Neural cell (in vitro differentiated cells): ENCODE data around the gene LEPR. TPM values are rescaled to one million over a fixed set of nuclear protein-coding genes. Genes with fewer than 3 reads are reported as not detected.

Experiments
- H2AFZ ChIP-seq: fragments of 200-600, 300-800 bp; sonication (generic), shearing (Covaris generic); 2 replicates; pipeline ENCODE4 v1.6.0; 2014; ENCODE audit warnings: low read depth, mild to moderate bottlenecking, antibody characterized with exemption, low read length, moderate library complexity
- H3F3A ChIP-seq: fragments of 200-600 bp; shearing (Covaris generic); 2 replicates; pipeline ENCODE4 v1.6.1; 2016; ENCODE audit warnings: mild to moderate bottlenecking, moderate library complexity, mixed read lengths, antibody characterized with exemption, low read length; ENCODE audit not compliant: insufficient read depth, poor library complexity, severe bottlenecking
- H3K27ac ChIP-seq: fragments of 200-600, 300-800 bp; sonication (generic), shearing (Covaris generic); 2 replicates; pipeline ENCODE4 v1.5.1; 2014; ENCODE audit warnings: mild to moderate bottlenecking, low read length, moderate library complexity
- H3K27me3 ChIP-seq: fragments of 300-800, 200-600 bp; sonication (generic), shearing (Covaris generic); 2 replicates; pipeline ENCODE4 v1.6.0; 2014; ENCODE audit warnings: mild to moderate bottlenecking, low read depth, low read length, moderate library complexity; ENCODE audit not compliant: insufficient read depth
- H3K36me3 ChIP-seq: fragments of 300-800, 200-600 bp; sonication (generic), shearing (Covaris generic); 2 replicates; pipeline ENCODE4 v1.5.1; 2014; ENCODE audit warnings: mild to moderate bottlenecking, antibody characterized with exemption, low read length, moderate library complexity; ENCODE audit not compliant: insufficient read depth
- H3K4me2 ChIP-seq: fragments of 300-800, 200-600 bp; sonication (generic), shearing (Covaris generic); 2 replicates; pipeline ENCODE4 v1.6.0; 2014; ENCODE audit warnings: mild to moderate bottlenecking, low read length
- H3K4me3 ChIP-seq: fragments of 300-800, 200-600 bp; sonication (generic), shearing (Covaris generic); 2 replicates; pipeline ENCODE4 v1.5.1; 2014; ENCODE audit warnings: mild to moderate bottlenecking, low read length, moderate library complexity
- H3K79me2 ChIP-seq: fragments of 200-600 bp; shearing (Covaris generic); replicated peaks from 2 replicates; pipeline ENCODE4 v1.6.0; 2014; ENCODE audit warnings: mild to moderate bottlenecking, low read length, moderate library complexity; ENCODE audit not compliant: insufficient read depth
- H3K9ac ChIP-seq: fragments of 300-800, 200-600 bp; sonication (generic), shearing (Covaris generic); 2 replicates; pipeline ENCODE4 v1.6.1; 2016; ENCODE audit warnings: mild to moderate bottlenecking, low read length, mixed read lengths
- H3K9me2 ChIP-seq: fragments of 200-600 bp; shearing (Covaris generic); 2 replicates; pipeline ENCODE4 v1.6.1; 2016; ENCODE audit warnings: mild to moderate bottlenecking, low read length, mixed read lengths; ENCODE audit not compliant: insufficient read depth
- H3K9me3 ChIP-seq: fragments of 200-600, 300-800 bp; sonication (generic), shearing (Covaris generic); 2 replicates; pipeline ENCODE4 v1.6.1; 2016; ENCODE audit warnings: mild to moderate bottlenecking, mixed run types, low read length, moderate library complexity, mixed read lengths
- H4K20me1 ChIP-seq: fragments of 200-600 bp; shearing (Covaris generic); 2 replicates; pipeline ENCODE4 v1.6.1; 2016; ENCODE audit warnings: mild to moderate bottlenecking, mixed run types; ENCODE audit not compliant: insufficient read depth
- EP300 ChIP-seq: fragments of 450-650 bp; conservative IDR thresholded peaks from 2 replicates; pipeline ENCODE4 v1.6.1; 2014; ENCODE audit warnings: antibody characterized with exemption, mild to moderate bottlenecking, moderate library complexity; ENCODE audit not compliant: poor library complexity, severe bottlenecking
- EZH2 ChIP-seq: fragments of 200-600, 300-800 bp; shearing (Covaris generic), sonication (generic); IDR thresholded peaks from 2 replicates; pipeline ENCODE4 v1.6.1; 2014; ENCODE audit warnings: antibody characterized with exemption, low read length, borderline replicate concordance, mild to moderate bottlenecking; ENCODE audit not compliant: insufficient read depth, poor library complexity, severe bottlenecking
- MXI1 ChIP-seq: fragments of 450-650 bp; conservative IDR thresholded peaks from 2 replicates; pipeline ENCODE4 v1.6.1; 2014; ENCODE audit warnings: antibody characterized with exemption, mild to moderate bottlenecking; ENCODE audit not compliant: poor library complexity, severe bottlenecking
- POLR2AphosphoS5 ChIP-seq: IDR thresholded peaks from 2 replicates; pipeline ENCODE4 v1.6.1; 2012
- RAD21 ChIP-seq: fragments of 450-650 bp; conservative IDR thresholded peaks from 2 replicates; pipeline ENCODE4 v1.6.1; 2014; ENCODE audit warnings: antibody characterized with exemption, mild to moderate bottlenecking, moderate library complexity
- SMC3 ChIP-seq: fragments of 450-650 bp; conservative IDR thresholded peaks from 2 replicates; pipeline ENCODE4 v1.6.1; 2014; ENCODE audit warnings: antibody characterized with exemption, mild to moderate bottlenecking, moderate library complexity; ENCODE audit not compliant: poor library complexity
- TAF1 ChIP-seq: IDR thresholded peaks from 2 replicates; pipeline ENCODE4 v1.6.1; 2012; ENCODE audit warnings: low read depth
- polyA plus RNA-seq: library from polyadenylated mRNA; depleted of rRNA; stranded (reverse); fragments of >200 nt; gene quantifications from 2 replicates; pipeline ENCODE4 v1.2.3, GENCODE V29; 2014
- TF ChIP-seq, protein P1 (sequence below): fragments of 450-650 bp; IDR thresholded peaks from 2 replicates; pipeline ENCODE4 v1.5.1; 2014; ENCODE audit warnings: antibody characterized with exemption, mild to moderate bottlenecking, moderate library complexity; ENCODE audit not compliant: poor library complexity, severe bottlenecking
- TF ChIP-seq, protein P2 (sequence below): IDR thresholded peaks from 2 replicates; pipeline ENCODE4 v1.6.1; 2012; ENCODE audit warnings: borderline replicate concordance

The LEPR gene
- polyA plus RNA-seq, 1 donor from 2014 or later: 4.0 TPM

DNA sequence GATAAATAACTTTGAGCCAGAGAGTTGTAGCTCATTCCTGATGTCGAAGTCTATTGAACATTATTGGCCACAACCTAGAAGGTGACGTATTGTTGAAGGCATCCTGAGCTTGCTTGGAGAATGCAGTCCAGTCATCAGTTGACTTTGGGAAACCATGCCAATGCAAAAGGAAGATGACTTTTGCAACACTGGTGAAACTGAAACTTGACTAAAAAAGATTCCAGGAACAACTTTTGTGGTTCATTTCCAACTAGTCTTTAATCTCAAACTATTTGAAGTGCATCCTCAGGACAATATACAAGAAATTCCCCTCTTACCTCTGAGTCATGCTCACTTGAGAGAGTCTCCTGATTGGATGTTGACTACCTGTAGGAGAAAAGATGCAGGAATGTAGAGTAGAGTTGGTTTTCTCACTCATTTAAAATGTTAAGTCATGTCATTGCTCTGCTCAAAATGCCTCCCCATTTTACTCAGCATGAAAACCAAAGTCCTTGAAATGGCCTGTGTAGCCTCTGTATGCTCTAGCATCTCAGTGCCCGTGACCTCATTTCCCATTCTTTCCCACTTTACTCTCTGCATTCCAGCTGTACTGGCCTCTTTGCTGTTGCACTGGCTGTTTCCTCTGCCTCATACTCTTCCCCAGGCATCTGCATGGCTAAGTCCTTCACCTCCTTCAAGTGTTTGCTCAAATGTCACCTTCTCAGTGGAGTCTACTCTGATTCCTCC, 24.4 kb upstream of the LEPR start:
- Histone ChIP-seq H3F3A (no peaks in the 10 kb centered on the region), H3K4me2 (no peak overlapping the region), H3K36me3 (peaks cover 16% of the 10 kb centered on the region), H3K9me2 (no peaks in the 10 kb centered on the region), H2AFZ (no peak overlapping the region), H3K4me3 (no peak overlapping the region), H3K27me3 (no peaks in the 10 kb centered on the region), H4K20me1 (no peaks in the 10 kb centered on the region), H3K9me3 (no peaks in the 10 kb centered on the region), H3K27ac (no peak overlapping the region), H3K79me2 (no peaks in the 10 kb centered on the region), H3K9ac (no peak overlapping the region)
- TF ChIP-seq MXI1 (no peak), TAF1 (no peak), SMC3 (no peak), RAD21 (no peak), POLR2AphosphoS5 (no peak), EZH2 (no peak), EP300 (no peak)
- TF ChIP-seq, protein P1, sequence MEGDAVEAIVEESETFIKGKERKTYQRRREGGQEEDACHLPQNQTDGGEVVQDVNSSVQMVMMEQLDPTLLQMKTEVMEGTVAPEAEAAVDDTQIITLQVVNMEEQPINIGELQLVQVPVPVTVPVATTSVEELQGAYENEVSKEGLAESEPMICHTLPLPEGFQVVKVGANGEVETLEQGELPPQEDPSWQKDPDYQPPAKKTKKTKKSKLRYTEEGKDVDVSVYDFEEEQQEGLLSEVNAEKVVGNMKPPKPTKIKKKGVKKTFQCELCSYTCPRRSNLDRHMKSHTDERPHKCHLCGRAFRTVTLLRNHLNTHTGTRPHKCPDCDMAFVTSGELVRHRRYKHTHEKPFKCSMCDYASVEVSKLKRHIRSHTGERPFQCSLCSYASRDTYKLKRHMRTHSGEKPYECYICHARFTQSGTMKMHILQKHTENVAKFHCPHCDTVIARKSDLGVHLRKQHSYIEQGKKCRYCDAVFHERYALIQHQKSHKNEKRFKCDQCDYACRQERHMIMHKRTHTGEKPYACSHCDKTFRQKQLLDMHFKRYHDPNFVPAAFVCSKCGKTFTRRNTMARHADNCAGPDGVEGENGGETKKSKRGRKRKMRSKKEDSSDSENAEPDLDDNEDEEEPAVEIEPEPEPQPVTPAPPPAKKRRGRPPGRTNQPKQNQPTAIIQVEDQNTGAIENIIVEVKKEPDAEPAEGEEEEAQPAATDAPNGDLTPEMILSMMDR: no peak
- TF ChIP-seq, protein P2, sequence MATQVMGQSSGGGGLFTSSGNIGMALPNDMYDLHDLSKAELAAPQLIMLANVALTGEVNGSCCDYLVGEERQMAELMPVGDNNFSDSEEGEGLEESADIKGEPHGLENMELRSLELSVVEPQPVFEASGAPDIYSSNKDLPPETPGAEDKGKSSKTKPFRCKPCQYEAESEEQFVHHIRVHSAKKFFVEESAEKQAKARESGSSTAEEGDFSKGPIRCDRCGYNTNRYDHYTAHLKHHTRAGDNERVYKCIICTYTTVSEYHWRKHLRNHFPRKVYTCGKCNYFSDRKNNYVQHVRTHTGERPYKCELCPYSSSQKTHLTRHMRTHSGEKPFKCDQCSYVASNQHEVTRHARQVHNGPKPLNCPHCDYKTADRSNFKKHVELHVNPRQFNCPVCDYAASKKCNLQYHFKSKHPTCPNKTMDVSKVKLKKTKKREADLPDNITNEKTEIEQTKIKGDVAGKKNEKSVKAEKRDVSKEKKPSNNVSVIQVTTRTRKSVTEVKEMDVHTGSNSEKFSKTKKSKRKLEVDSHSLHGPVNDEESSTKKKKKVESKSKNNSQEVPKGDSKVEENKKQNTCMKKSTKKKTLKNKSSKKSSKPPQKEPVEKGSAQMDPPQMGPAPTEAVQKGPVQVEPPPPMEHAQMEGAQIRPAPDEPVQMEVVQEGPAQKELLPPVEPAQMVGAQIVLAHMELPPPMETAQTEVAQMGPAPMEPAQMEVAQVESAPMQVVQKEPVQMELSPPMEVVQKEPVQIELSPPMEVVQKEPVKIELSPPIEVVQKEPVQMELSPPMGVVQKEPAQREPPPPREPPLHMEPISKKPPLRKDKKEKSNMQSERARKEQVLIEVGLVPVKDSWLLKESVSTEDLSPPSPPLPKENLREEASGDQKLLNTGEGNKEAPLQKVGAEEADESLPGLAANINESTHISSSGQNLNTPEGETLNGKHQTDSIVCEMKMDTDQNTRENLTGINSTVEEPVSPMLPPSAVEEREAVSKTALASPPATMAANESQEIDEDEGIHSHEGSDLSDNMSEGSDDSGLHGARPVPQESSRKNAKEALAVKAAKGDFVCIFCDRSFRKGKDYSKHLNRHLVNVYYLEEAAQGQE: no peak

DNA sequence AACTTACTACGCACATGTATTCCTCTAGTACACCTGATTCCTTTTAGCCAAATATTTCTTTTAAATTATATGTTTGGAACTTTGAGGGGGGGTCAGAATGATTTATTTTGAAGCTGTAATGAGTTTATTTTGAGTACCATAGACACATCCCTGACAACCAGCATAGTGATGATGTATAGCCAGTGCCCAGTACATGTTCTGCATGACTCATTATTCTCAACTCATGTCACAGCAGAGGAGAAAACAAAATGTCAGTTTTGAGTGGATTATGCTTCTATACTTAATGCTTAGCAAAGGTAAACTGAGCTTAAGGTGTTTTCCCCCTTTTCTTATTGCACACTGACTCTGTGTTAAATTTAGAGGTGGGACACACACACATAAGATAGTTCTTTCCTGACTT, 22.4 kb upstream of the LEPR start:
- H3K27me3 ChIP-seq: no peaks in the 10 kb centered on the region
- no peaks in the 10 kb centered on the region for H3F3A ChIP-seq
- H2AFZ ChIP-seq: no peak overlapping the region
- no peak overlapping the region for H3K27ac ChIP-seq
- no peak overlapping the region for H3K4me2 ChIP-seq
- peaks cover 18% of the 10 kb centered on the region for H3K36me3 ChIP-seq
- H3K9me2 ChIP-seq: no peaks in the 10 kb centered on the region
- TF ChIP-seq EP300 (no peak), SMC3 (no peak), MXI1 (no peak), RAD21 (no peak), TAF1 (no peak), EZH2 (no peak), POLR2AphosphoS5 (no peak)
- TF ChIP-seq, protein P1: no peak
- TF ChIP-seq, protein P2: no peak
- H3K4me3 ChIP-seq: no peak overlapping the region
- H3K9ac ChIP-seq: no peak overlapping the region
- H4K20me1 ChIP-seq: no peaks in the 10 kb centered on the region
- H3K9me3 ChIP-seq: no peaks in the 10 kb centered on the region
- H3K79me2 ChIP-seq: no peaks in the 10 kb centered on the region
